Lower leg skin (tissue), 3 donors: ENCODE results near the gene F8A1.

ENCODE experiments used
- CTCF ChIP-seq, 3 donors: fragments of 450-650 bp; IDR thresholded peaks; one replicate each; pipeline ENCODE4 v1.5.1; 2016; ENCODE audit warnings: antibody characterized with exemption in 3 of 3, mild to moderate bottlenecking in 3 of 3, moderate library complexity in 2 of 3
- POLR2A ChIP-seq, 2 donors: fragments of 450-650 bp; IDR thresholded peaks; one replicate each; pipeline ENCODE4 v1.6.1; 2016 to 2017; ENCODE audit warnings: antibody characterized with exemption in 2 of 2, mild to moderate bottlenecking in 1 of 2, moderate library complexity in 1 of 2

- TF ChIP-seq POLR2A (IDR thresholded peaks at IDR 0.05) (no peak), CTCF (IDR thresholded peaks at IDR 0.05) (no peak)
Measured at GRCh38 chrX:154855256-154855655, 30.9 kb upstream of the F8A1 start.
